Stomach smooth muscle (tissue), 2 donors: Measurements from ENCODE around the gene NOTUM.

Experiments
- H3K27ac ChIP-seq: one replicate; pipeline ENCODE4 v1.7.0; 2013; ENCODE audit warnings: mild to moderate bottlenecking, low read length, inconsistent platforms
- H3K27me3 ChIP-seq, 2 donors: one replicate each; pipeline ENCODE4 v1.7.0; 2013; ENCODE audit warnings: low read length in 2 of 2; ENCODE audit not compliant: insufficient read depth in 2 of 2, control insufficient read depth in 1 of 2
- H3K36me3 ChIP-seq, 2 donors: one replicate each; pipeline ENCODE4 v1.7.0; 2013; ENCODE audit warnings: low read length in 2 of 2; ENCODE audit not compliant: control insufficient read depth in 2 of 2, insufficient read depth in 2 of 2
- H3K4me1 ChIP-seq: one replicate; pipeline ENCODE4 v1.7.0; 2013; ENCODE audit warnings: low read length; ENCODE audit not compliant: control insufficient read depth, insufficient read depth
- H3K4me3 ChIP-seq, 2 donors: one replicate each; pipeline ENCODE4 v1.7.0; 2013; ENCODE audit warnings: low read length in 2 of 2
- H3K9ac ChIP-seq, 2 donors: one replicate each; pipeline ENCODE4 v1.7.0; 2013; ENCODE audit warnings: low read length in 2 of 2, mild to moderate bottlenecking in 1 of 2
- H3K9me3 ChIP-seq, 2 donors: one replicate each; pipeline ENCODE4 v1.7.0; 2013; ENCODE audit warnings: low read length in 2 of 2; ENCODE audit not compliant: control insufficient read depth in 2 of 2
- donor health status: healthy.
- donor health status: Pancreatic carcinoma.

Gene NOTUM

DNA sequence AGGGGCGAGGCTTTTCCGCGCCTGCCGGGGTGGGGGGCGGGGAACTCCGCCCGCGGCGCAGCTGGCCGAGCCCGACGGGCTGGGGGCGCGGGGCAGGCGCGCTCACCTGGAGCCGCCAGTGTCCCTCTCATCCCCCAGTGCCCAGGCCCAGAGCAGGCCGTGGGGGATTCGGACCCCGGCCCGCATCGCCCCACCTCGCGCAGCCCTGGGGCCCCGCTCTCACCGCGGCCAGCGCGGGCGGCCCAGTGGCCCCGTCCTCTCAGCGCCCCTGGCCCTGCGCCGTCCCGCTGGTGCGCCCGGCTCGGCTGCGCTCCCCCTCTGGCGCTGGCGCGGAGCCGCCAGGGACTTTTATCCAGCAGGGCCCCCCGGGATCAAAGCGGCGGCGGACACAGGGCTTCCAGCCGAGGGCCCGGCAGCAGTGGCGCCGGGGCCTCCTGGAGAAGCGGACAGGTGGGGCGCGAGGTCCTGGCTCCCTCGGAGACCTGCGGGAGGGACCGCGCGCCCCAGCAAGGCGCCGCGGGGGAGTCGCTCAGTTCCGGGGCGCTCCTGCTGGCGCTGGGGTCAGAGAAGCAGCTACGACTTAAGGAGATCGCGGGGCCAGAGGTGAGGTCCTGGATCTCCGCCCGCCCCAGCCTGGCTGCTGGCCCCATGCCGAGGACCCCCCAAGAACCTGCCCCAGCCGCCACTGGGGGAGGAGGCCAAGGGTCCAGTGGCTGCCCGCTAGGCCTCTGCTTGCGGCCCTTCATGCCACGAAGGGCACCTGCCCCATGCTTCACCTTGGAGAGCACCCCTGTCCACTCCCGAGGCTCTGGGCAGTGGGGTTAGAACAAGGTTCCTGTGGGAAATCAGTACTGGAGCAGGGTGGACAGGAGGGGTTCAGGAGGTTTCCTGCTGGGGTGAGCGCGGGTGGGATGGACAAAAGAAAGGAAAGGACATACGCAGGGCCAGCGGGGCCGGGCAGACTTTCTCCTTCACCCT lies 823 bp upstream of the NOTUM start:
- H3K9ac ChIP-seq: no peak overlapping the region
- H3K4me1 ChIP-seq: peaks cover 16% of the 10 kb centered on the region
- no peaks in the 10 kb centered on the region for H3K9me3 ChIP-seq
- H3K36me3 ChIP-seq: no peaks in the 10 kb centered on the region
- H3K4me3 ChIP-seq: no peak overlapping the region
- H3K27ac ChIP-seq: no peak overlapping the region
- peaks cover 43 to 55% of the 10 kb centered on the region in 2 donors for H3K27me3 ChIP-seq

DNA sequence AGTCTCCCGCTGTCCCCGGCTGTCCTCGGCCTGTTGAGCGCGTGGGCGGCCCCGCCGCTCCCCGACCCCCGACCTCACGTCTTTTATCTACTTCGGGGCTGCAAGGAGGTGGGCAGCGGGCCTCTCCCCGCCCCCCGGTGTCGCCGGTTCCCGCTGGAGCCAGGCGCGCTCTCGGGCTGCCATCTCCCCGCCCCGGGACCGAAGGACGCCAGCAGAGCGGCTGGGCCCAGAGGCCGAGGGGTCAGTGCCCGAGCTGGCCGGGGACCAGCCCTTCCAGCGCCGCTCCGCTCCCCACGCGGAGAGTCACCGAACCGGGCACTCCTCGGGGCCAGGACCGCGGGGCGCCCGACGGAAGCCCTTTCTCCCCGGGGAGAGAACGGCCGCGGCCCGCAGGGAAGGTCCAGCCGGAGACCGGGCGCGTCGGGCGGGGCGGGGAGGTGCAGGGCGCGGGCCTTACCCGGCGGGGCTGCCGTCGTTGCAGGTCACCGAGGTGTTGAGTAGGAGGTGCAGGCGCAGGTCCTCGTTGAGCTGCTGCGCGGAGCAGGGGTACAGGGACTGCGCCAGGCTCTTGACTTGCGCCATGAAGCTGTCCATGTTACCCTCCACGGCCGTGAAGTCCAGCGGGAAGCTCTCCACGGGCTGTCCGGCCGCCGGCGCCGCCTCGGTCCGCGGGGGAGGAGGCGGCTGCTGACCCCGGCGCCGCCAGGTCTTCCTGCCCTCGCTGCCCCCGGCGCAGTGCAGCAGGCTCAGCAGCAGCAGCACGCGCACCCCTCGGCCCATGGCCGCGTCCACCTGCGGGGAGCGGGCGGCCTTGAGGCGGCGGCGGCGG lies 643 bp downstream of the NOTUM start:
- Histone ChIP-seq H3K4me1 (peaks cover 15% of the 10 kb centered on the region), H3K9ac (no peak overlapping the region), H3K9me3 (no peaks in the 10 kb centered on the region), H3K27ac (no peak overlapping the region), H3K27me3 (peaks cover 45 to 57% of the 10 kb centered on the region in 2 donors), H3K36me3 (no peaks in the 10 kb centered on the region), H3K4me3 (peak overlapping the region in 1 of 2 donors; percentile 57)

DNA sequence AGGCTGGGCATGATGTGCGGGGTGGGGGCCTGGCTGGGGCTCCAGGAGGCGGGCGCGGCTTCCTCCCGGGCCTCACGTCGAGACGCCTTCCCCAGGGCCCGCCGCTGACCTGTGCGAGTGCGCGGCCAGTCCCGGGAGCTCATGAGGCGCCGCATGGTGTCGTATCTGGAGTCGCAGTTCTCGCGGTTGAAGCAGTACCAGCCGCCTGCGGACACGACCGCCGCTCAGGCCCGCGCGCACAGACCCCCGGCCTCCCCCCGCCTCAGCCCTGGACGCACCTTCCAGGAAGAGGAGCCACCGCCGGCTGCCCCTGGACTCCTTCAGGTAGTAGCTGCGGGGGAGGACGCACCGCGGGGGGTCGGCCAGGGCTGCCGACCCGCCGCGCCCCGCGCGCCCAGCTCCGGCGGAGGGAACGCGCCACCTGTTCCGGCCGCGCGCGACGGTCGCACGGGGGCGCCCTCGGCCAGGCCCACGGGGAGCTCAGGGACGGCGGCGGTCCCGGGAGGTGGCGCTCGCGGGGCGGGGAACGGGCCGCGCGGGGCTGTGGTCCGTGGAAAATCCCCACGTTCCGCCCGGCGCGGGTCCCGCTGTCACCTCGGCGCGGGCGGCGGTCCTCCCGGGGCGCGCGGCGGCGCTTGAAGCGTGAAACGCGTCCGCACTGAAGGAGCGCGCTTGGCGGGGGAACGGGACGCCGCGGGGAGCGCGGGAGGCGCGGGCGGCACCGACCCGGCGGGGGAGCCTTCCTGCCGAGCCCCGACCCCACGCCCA lies 1.4 kb downstream of the NOTUM start:
- H3K9me3 ChIP-seq: no peaks in the 10 kb centered on the region
- peaks cover 15% of the 10 kb centered on the region for H3K4me1 ChIP-seq
- no peak overlapping the region for H3K27ac ChIP-seq
- no peak overlapping the region for H3K9ac ChIP-seq
- H3K4me3 ChIP-seq: peak overlapping the region in 1 of 2 donors; percentile 57
- H3K27me3 ChIP-seq: peaks cover 45 to 57% of the 10 kb centered on the region in 2 donors
- no peaks in the 10 kb centered on the region for H3K36me3 ChIP-seq

DNA sequence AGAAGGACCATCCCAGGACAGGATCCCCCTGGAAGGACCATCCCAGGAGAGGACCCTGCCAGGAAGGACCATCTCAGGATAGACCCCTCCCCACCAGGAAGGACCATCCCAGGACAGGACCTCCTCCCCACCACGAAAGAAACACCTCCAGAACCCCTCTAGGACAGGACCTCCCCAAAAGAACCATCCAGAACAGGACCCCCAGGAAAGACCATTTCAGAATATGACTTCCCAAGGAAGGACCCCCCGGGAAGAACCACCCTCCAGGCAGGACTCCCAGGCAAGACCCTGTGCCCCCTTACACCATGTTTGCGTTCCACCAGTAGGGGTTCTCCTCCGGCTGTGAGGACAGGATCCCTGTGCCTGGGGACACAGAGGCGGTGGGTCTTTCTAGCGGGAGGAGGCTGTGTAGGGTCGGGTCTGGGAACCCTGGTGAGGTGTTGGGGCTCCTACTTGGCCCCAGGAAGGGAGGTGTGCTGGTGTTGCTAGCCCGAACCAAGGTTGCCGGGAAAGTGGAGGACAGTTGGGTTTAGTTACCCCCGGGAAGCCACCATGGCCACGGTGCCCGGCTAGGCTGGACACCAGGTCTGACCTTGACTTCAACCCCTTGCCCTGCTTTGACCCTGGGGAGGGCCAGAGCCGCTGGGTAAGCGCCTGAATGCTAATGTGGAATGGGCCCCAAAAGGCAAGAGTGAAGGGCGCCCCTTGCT lies 2.2 kb downstream of the NOTUM start:
- Histone ChIP-seq H3K4me1 (peaks cover 15% of the 10 kb centered on the region), H3K9ac (no peak overlapping the region), H3K9me3 (no peaks in the 10 kb centered on the region), H3K27me3 (peaks cover 40 to 57% of the 10 kb centered on the region in 2 donors), H3K4me3 (no peak overlapping the region), H3K27ac (no peak overlapping the region), H3K36me3 (no peaks in the 10 kb centered on the region)

DNA sequence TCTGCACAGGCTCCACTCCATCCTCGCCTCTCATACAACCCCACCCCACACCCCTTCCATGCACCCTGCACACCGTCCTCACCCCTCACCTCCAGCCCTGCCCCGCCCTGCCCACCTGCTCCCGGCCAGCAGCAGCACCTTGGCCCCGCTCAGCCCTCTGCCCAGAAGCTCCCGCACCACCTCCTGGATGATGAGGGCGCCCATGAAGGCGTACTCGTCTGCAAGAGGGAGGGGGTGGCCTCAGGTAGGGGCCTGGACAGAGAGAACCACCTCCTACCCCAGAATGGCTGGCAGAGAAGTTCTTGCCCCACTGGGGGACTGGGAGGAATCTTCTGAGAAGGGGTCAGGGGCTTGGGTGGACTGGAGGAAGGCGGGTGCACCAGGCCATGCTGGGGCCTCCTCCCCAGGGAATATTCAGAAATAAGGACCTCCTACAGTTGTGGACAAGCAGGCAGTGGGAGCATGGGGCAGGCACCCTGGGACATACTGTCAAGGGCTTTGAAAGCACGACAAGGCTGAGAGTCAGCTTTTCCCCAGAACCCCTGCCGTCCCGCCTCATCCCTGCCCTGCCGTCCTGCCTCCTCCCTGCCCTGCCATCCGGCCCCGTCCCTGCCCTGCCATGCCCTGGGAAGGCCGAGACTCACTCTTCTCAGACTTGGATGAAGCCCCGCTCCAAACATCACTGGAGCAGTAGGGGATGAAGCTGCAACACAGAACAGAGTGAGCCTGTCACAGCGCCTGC lies 3.1 kb downstream of the NOTUM start:
- Histone ChIP-seq H3K9me3 (no peaks in the 10 kb centered on the region), H3K9ac (no peak overlapping the region), H3K27me3 (peaks cover 34 to 55% of the 10 kb centered on the region in 2 donors), H3K4me1 (peaks cover 15% of the 10 kb centered on the region), H3K36me3 (no peaks in the 10 kb centered on the region), H3K4me3 (no peak overlapping the region), H3K27ac (no peak overlapping the region)

DNA sequence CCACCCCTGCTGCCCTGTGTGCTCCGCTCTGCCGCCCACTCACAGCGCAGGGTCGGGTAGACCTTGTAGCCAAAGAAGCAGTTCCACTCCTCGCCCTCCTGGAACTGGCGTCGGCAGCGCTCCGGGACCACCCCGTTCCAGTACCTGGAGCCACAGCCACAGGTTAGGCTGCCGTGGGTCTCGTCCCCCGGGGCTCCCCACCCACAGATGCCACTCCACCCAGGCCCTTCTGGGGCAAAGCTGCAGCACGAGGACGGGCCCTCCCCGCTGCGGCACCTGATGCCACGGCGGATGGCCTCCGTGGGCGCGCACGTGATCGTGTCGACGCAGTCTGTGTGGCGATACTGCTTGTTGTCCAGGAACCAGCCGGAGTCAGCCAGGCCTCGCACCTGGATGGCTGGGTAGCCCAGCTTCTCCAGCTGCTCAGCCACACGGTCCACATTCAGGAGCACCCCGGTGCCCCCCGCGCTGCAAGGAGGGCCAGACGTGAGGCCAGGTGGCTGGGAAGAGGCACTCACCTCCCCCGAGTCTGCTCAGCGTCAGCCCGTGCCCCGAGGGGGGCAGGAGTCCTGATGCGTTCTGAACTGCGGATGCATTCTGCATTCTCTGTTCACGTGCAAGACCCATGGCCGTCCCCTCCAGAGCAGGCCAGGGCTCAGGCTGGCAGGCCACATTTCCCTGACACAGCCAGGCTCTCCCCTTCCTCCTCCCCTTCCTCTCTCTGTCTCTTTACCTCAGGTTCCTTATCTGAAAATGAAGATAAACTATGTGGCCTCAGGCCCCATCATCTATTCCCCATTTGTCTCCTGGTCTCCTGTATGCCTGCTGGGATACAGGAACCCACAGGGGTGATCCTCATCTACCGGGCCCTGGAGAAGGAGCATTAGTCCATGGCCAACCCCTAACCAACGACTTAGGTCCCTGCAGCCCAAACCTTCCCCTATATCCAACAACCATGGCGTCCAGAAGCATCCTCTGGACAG lies 4.1 kb downstream of the NOTUM start:
- Histone ChIP-seq H3K9me3 (no peaks in the 10 kb centered on the region), H3K27ac (no peak overlapping the region), H3K36me3 (no peaks in the 10 kb centered on the region), H3K9ac (no peak overlapping the region), H3K4me1 (peaks cover 15% of the 10 kb centered on the region), H3K4me3 (no peak overlapping the region), H3K27me3 (peaks cover 25 to 47% of the 10 kb centered on the region in 2 donors)

DNA sequence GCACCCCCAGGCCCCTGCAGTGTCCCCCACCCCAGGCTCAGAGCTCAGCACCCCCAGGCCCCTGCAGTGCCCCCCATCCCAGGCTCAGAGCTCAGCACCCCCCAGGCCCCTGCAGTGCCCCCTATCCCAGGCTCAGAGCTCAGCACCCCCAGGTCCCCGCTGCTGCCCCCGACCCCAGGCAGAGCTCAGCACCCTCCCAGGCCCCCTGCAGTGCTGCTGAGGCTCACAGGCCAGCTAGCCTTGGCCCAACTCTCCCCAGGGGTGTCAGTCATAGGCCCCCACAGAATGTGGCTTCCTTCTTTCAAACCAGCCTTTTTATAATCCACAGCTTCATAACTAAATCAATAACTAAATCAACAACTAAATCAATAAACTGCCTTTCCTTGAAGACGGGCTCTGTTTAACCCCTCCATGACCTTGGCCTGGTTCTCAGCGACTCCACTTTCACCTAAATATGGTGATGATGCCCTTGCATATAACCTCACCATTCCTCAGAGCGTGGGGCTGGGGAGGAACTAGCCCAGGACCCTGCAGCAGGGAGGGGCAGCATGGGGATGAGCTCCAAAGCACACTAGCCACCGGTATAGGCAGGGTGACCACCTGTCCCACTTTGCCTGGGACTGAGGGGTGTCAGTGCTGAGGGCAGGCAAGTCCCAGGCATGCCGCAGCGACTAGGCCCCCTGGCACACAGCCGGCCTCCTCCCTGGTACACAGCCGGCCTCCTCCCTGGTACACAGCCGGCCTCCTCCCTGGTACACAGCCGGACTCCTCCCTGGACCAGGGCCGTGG lies 5.0 kb downstream of the NOTUM start:
- Histone ChIP-seq H3K4me1 (peaks cover 14% of the 10 kb centered on the region), H3K9me3 (no peaks in the 10 kb centered on the region), H3K36me3 (no peaks in the 10 kb centered on the region), H3K9ac (no peak overlapping the region), H3K27me3 (peaks cover 24 to 42% of the 10 kb centered on the region in 2 donors), H3K4me3 (no peak overlapping the region), H3K27ac (no peak overlapping the region)

DNA sequence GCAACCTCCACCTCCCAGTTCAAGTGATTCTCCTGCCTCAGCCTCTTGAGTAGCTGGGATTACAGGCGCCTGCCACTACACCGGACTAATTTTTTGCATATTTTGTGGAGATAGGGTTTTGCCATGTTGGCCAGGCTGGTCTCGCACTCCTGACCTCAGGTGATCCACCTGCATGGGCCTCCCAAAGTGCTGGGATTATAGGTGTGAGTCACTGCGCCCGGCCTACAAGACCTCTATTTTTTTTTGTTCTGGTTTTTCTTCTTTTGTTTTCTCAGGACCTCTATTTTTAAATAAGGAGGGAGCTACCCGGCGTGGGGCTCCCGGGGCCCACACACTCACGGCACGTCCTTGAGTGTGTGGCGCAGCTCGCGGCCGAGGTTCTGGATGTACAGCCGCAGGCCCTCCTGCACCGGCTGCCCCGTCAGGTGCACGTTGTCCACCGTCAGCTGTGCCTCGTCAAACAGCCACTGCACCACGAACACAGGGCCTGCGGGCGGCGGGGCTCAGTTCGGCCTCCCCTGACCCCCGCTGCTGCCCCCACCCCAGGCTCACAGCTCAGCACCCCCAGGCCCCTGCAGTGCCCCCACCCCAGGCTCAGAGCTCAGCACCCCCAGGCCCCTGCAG lies 5.8 kb downstream of the NOTUM start:
- H3K4me3 ChIP-seq: no peak overlapping the region
- no peaks in the 10 kb centered on the region for H3K9me3 ChIP-seq
- no peak overlapping the region for H3K27ac ChIP-seq
- peaks cover 24 to 36% of the 10 kb centered on the region in 2 donors for H3K27me3 ChIP-seq
- H3K36me3 ChIP-seq: no peaks in the 10 kb centered on the region
- H3K9ac ChIP-seq: no peak overlapping the region
- H3K4me1 ChIP-seq: peaks cover 9% of the 10 kb centered on the region
